PC-9 (cell line): ENCODE results near the gene LRRC8A. TPM values are rescaled to one million over a fixed set of nuclear protein-coding genes. Genes with fewer than 3 reads are reported as not detected.

ENCODE experiments used
- BruUV-seq: library from RNA; stranded (reverse); fragments of 400-500 nt; replicated peaks from 2 replicates; lab custom pipeline; 2021; lab: Mats Ljungman, UMichigan
- CTCF ChIA-PET: fragments of 300-600 bp; sonication (Branson Sonifier 250); formaldehyde crosslinking; loops from one replicate; lab custom pipeline; 2022; ENCODE audit warnings: antibody characterized with exemption; lab: Charles Lee
- POLR2A ChIA-PET: fragments of 300-600 bp; sonication (Branson Sonifier 250); formaldehyde crosslinking; loops from one replicate; lab custom pipeline; 2022; ENCODE audit warnings: antibody characterized with exemption; ENCODE audit not compliant: unreplicated experiment; lab: Charles Lee
- DNase-seq, 2 experiments: peaks; one replicate each; pipeline versions ENCODE4 v3.0.0 to v3.0.0-alpha.2; 2015 to 2022; ENCODE audit warnings: mixed read lengths in 1 of 2
- H2AFZ ChIP-seq: fragments of 200-600 bp; sonication (generic); 2 replicates; pipeline ENCODE4 v1.8.1; 2017; ENCODE audit warnings: antibody characterized with exemption
- H3F3A ChIP-seq: fragments of 200-600 bp; sonication (generic); 2 replicates; pipeline ENCODE4 v1.8.1; 2017; ENCODE audit warnings: antibody characterized with exemption, mild to moderate bottlenecking, low read depth; ENCODE audit not compliant: insufficient read depth
- H3K27ac ChIP-seq: fragments of 200-600 bp; sonication (generic); 2 replicates; pipeline ENCODE4 v1.6.1; 2016; ENCODE audit warnings: mixed run types
- H3K27me3 ChIP-seq: fragments of 200-600 bp; sonication (generic); 2 replicates; pipeline ENCODE4 v1.6.1; 2016; ENCODE audit warnings: low read depth, mixed run types; ENCODE audit not compliant: insufficient read depth
- H3K36me3 ChIP-seq: fragments of 200-600 bp; sonication (generic); 2 replicates; pipeline ENCODE4 v1.6.1; 2016; ENCODE audit warnings: low read depth, mixed run types
- H3K4me1 ChIP-seq: fragments of 200-600 bp; sonication (generic); replicated peaks from 2 replicates; pipeline ENCODE4 v1.6.1; 2016; ENCODE audit warnings: mixed run types; ENCODE audit not compliant: insufficient read depth
- H3K4me2 ChIP-seq: fragments of 200-600 bp; sonication (generic); 2 replicates; pipeline ENCODE4 v1.6.1; 2017; ENCODE audit warnings: mixed run types
- H3K4me3 ChIP-seq: fragments of 200-600 bp; sonication (generic); 2 replicates; pipeline ENCODE4 v1.6.1; 2016; ENCODE audit warnings: mixed run types
- H3K79me2 ChIP-seq: fragments of 200-600 bp; sonication (generic); 2 replicates; pipeline ENCODE4 v1.6.1; 2017; ENCODE audit warnings: low read depth, mixed run types
- H3K9me2 ChIP-seq: fragments of 200-600 bp; sonication (generic); 2 replicates; pipeline ENCODE4 v1.8.1; 2017; ENCODE audit warnings: mild to moderate bottlenecking; ENCODE audit not compliant: insufficient read depth
- H3K9me3 ChIP-seq: fragments of 200-600 bp; sonication (generic); 2 replicates; pipeline ENCODE4 v1.8.1; 2016; ENCODE audit warnings: low read depth; ENCODE audit not compliant: insufficient read depth
- H4K20me1 ChIP-seq: fragments of 200-600 bp; sonication (generic); 2 replicates; pipeline ENCODE4 v1.8.1; 2017; ENCODE audit not compliant: insufficient read depth
- CTCF ChIP-seq: fragments of 200-600 bp; sonication (generic); conservative IDR thresholded peaks from 2 replicates; pipeline ENCODE4 v1.6.1; 2017; ENCODE audit warnings: mixed run types, antibody characterized with exemption, mild to moderate bottlenecking, moderate library complexity
- EZH2 ChIP-seq: fragments of 200-600 bp; sonication (generic); IDR thresholded peaks from 2 replicates; pipeline ENCODE4 v1.8.0; 2017; ENCODE audit warnings: antibody characterized with exemption, low read depth
- intact Hi-C: fragments of 100-400 bp; cut with micrococcal nuclease; formaldehyde crosslinking; loops from one replicate; pipeline ENCODE4 v1.10.0; 2022; ENCODE audit not compliant: unreplicated experiment
- total RNA-seq: library from RNA; stranded (reverse); gene quantifications from 2 replicates; pipeline ENCODE4 v1.2.3, GENCODE V29; 2021

LRRC8A gene
- total RNA-seq, 1 experiment from 2014 or later, result 90.3 TPM

- peaks cover 17% of the 10 kb centered on the region; the same call in 1 of the 2 replicates for H3K36me3 ChIP-seq
- H3K9me3 ChIP-seq, result no peaks in the 10 kb centered on the region
- H3K4me2 ChIP-seq, result no peak overlapping the region
- H4K20me1 ChIP-seq, result no peaks in the 10 kb centered on the region
- intact Hi-C loops, result no loop called here
- H3K27ac ChIP-seq, result no peak overlapping the region
- H3K79me2 ChIP-seq, result peaks cover 23% of the 10 kb centered on the region
- peaks cover 52% of the 10 kb centered on the region for H3K4me1 ChIP-seq
- H3K4me3 ChIP-seq, result no peak overlapping the region
- POLR2A ChIA-PET, result interaction anchor here (0.6 kb wide), 1 partner anchor 391 kb away, joined by 3 read pairs; the partner anchor contains the start of gene GLE1
- H3K27me3 ChIP-seq, result no peaks in the 10 kb centered on the region
- BruUV-seq, result no TSS peak
- H2AFZ ChIP-seq, result no peak overlapping the region
- CTCF ChIA-PET, result interaction anchor here (0.6 kb wide), 1 partner anchor 16 kb away, joined by 3 read pairs; no protein-coding TSS in a partner anchor
- H3F3A ChIP-seq, result peaks cover 39% of the 10 kb centered on the region; the same call in 1 of the 2 replicates
- H3K9me2 ChIP-seq, result no peaks in the 10 kb centered on the region
- TF ChIP-seq CTCF (no peak), EZH2 (no peak)
- DNase-seq, result no peak
Observed at GRCh38 chr9:128895556-128895955, 13.6 kb downstream of the LRRC8A start.

- H3K9me2 ChIP-seq, result no peaks in the 10 kb centered on the region
- no peaks in the 10 kb centered on the region for H4K20me1 ChIP-seq
- no peaks in the 10 kb centered on the region for H3K9me3 ChIP-seq
- TF ChIP-seq EZH2 (no peak), CTCF (no peak)
- H3K4me2 ChIP-seq, result no peak overlapping the region
- ChIA-PET CTCF (no interaction called here), POLR2A (no interaction called here)
- peak overlapping the region; percentile 17; the same call in 1 of the 2 replicates for H3K27ac ChIP-seq
- H3K4me3 ChIP-seq, result no peak overlapping the region
- H3K79me2 ChIP-seq, result peaks cover 13% of the 10 kb centered on the region
- H3K4me1 ChIP-seq, result peaks cover 59% of the 10 kb centered on the region
- no peak overlapping the region for H2AFZ ChIP-seq
- BruUV-seq, result no TSS peak
- intact Hi-C loops, result no loop called here
- H3F3A ChIP-seq, result peaks cover 47% of the 10 kb centered on the region
- H3K36me3 ChIP-seq, result peaks cover 16% of the 10 kb centered on the region; the same call in 1 of the 2 replicates
- DNase-seq, result no peak
- H3K27me3 ChIP-seq, result no peaks in the 10 kb centered on the region
Observed at GRCh38 chr9:128898382-128898781, 16.4 kb downstream of the LRRC8A start.

- Histone ChIP-seq H3K27me3 (no peaks in the 10 kb centered on the region), H3F3A (peaks cover 48% of the 10 kb centered on the region), H3K36me3 (peaks cover 11% of the 10 kb centered on the region; the same call in 1 of the 2 replicates), H4K20me1 (no peaks in the 10 kb centered on the region), H2AFZ (no peak overlapping the region), H3K9me3 (no peaks in the 10 kb centered on the region), H3K79me2 (peaks cover 8% of the 10 kb centered on the region; the same call in 1 of the 2 replicates), H3K27ac (peak overlapping the region; percentile 88), H3K4me3 (no peak overlapping the region), H3K4me2 (no peak overlapping the region), H3K4me1 (peaks cover 60% of the 10 kb centered on the region), H3K9me2 (no peaks in the 10 kb centered on the region)
- BruUV-seq, result no TSS peak
- no peak for DNase-seq
- intact Hi-C loops, result no loop called here
- no peak for TF ChIP-seq CTCF
- no peak for TF ChIP-seq EZH2
- ChIA-PET POLR2A (no interaction called here), CTCF (no interaction called here)
Observed at GRCh38 chr9:128898845-128899565, 17.1 kb downstream of the LRRC8A start.
